B cell (primary cell): ENCODE measurements around the gene PTGES2. TPM values are rescaled to one million over a fixed set of nuclear protein-coding genes. Genes with fewer than 3 reads are reported as not detected.

Experiments
- ATAC-seq: fragments of 200-7000 bp; cut with Tn5 transposase; one replicate; pipeline ENCODE4 v1.10.0; 2021; ENCODE audit warnings: low read depth, mild to moderate bottlenecking, moderate number of reproducible peaks, moderate library complexity
- CTCF ChIA-PET: fragments of 350-600 bp; sonication (Branson Sonifier 250); formaldehyde crosslinking; loops from one replicate; lab custom pipeline; 2021; ENCODE audit warnings: antibody characterized with exemption, inconsistent platforms; lab: Charles Lee
- POLR2A ChIA-PET: fragments of 350-600 bp; sonication (Branson Sonifier 250); formaldehyde crosslinking; loops from one replicate; lab custom pipeline; 2021; ENCODE audit warnings: antibody characterized with exemption; lab: Charles Lee
- DNase-seq: peaks from one replicate; pipeline ENCODE4 v3.0.0; 2013
- H2AFZ ChIP-seq: 2 replicates; pipeline ENCODE4 v1.6.1; 2012; ENCODE audit warnings: mild to moderate bottlenecking, low read depth, low read length; ENCODE audit not compliant: insufficient read depth, poor library complexity, severe bottlenecking
- H3K27ac ChIP-seq, 2 donors: 1 replicate in 1 of 2; 2 replicates in 1 of 2; pipeline ENCODE4 v1.5.1; 2012 to 2013; ENCODE audit warnings: low read length in 2 of 2, mild to moderate bottlenecking in 2 of 2, moderate library complexity in 1 of 2
- H3K27me3 ChIP-seq, 4 experiments: fragments of 200-600 bp in 1 of 4; sonication (generic) in 1 of 4; replicated peaks in 1 of 4; 1 replicate in 2 of 4; 2 replicates in 2 of 4; pipeline versions ENCODE4 v1.6.1 to v1.7.0; 2013 to 2016; ENCODE audit warnings: low read length in 3 of 4, mild to moderate bottlenecking in 2 of 4, mixed read lengths in 1 of 4, moderate library complexity in 1 of 4; ENCODE audit not compliant: insufficient read depth in 4 of 4, control insufficient read depth in 3 of 4; ENCODE audit errors: control extremely low read depth in 1 of 4
- H3K36me3 ChIP-seq, 2 experiments: replicated peaks in 1 of 2; 1 replicate in 1 of 2; 2 replicates in 1 of 2; pipeline versions ENCODE4 v1.6.1 to v1.7.1; 2013; ENCODE audit warnings: low read length in 1 of 2; ENCODE audit not compliant: insufficient read depth in 2 of 2, control insufficient read depth in 1 of 2; ENCODE audit errors: control extremely low read depth in 1 of 2, extremely low read depth in 1 of 2
- H3K4me1 ChIP-seq, 2 donors: fragments of 200-600 bp in 1 of 2; sonication (generic) in 1 of 2; 1 replicate in 1 of 2; 2 replicates in 1 of 2; pipeline versions ENCODE4 v1.5.1 to v1.6.1; 2013 to 2017; ENCODE audit warnings: low read length in 2 of 2; ENCODE audit not compliant: control insufficient read depth in 2 of 2, insufficient read depth in 2 of 2
- H3K4me2 ChIP-seq: replicated peaks from 2 replicates; pipeline ENCODE3; 2012; ENCODE audit warnings: mild to moderate bottlenecking, low read depth, low read length; ENCODE audit not compliant: poor library complexity, severe bottlenecking
- H3K4me3 ChIP-seq, 5 experiments: fragments of 200-600 bp in 1 of 5; sonication (generic) in 1 of 5; 1 replicate in 3 of 5; 2 replicates in 2 of 5; pipeline versions ENCODE4 v1.5.1 to v1.7.0; 2011 to 2016; ENCODE audit warnings: low read length in 4 of 5, mild to moderate bottlenecking in 4 of 5, low read depth in 2 of 5, control low read depth in 1 of 5, moderate library complexity in 1 of 5; ENCODE audit not compliant: insufficient read depth in 1 of 5; ENCODE audit errors: control extremely low read depth in 1 of 5, extremely low read depth in 1 of 5
- H3K79me2 ChIP-seq: fragments of 200-600 bp; sonication (generic); one replicate; pipeline ENCODE4 v1.6.0; 2016; ENCODE audit warnings: low read length; ENCODE audit not compliant: control insufficient read depth, insufficient read depth
- H3K9ac ChIP-seq: fragments of 200-600 bp; sonication (generic); 2 replicates; pipeline ENCODE4 v1.6.1; 2017; ENCODE audit warnings: mild to moderate bottlenecking, low read length, moderate library complexity
- H3K9me3 ChIP-seq, 3 donors: one replicate each; pipeline versions ENCODE4 v1.6.1 to v1.7.1; 2013; ENCODE audit warnings: low read length in 2 of 3; ENCODE audit not compliant: control insufficient read depth in 2 of 3, insufficient read depth in 1 of 3; ENCODE audit errors: control extremely low read depth in 1 of 3
- H4K20me1 ChIP-seq: 2 replicates; pipeline ENCODE4 v1.6.0; 2012; ENCODE audit warnings: mild to moderate bottlenecking, low read length; ENCODE audit not compliant: insufficient read depth, control insufficient read depth, poor library complexity, severe bottlenecking
- H3K27ac Mint-ChIP-seq: one replicate; pipeline ENCODE4 v1.8.0; 2021; ENCODE audit warnings: mixed read lengths
- H3K27me3 Mint-ChIP-seq: one replicate; pipeline ENCODE4 v1.8.0; 2021; ENCODE audit warnings: mixed read lengths
- H3K4me1 Mint-ChIP-seq: one replicate; pipeline ENCODE4 v1.8.0; 2021; ENCODE audit warnings: mixed read lengths
- H3K4me3 Mint-ChIP-seq: one replicate; pipeline ENCODE4 v1.8.0; 2021; ENCODE audit warnings: mixed read lengths
- H3K9me3 Mint-ChIP-seq: one replicate; pipeline ENCODE4 v1.8.0; 2022; ENCODE audit warnings: mixed read lengths; ENCODE audit not compliant: insufficient read depth
- CTCF ChIP-seq: fragments of 200-600 bp; IDR thresholded peaks from one replicate; pipeline ENCODE4 v1.8.0; 2022; ENCODE audit warnings: antibody characterized with exemption, mild to moderate bottlenecking
- EZH2 ChIP-seq: IDR thresholded peaks from 2 replicates; pipeline ENCODE4 v1.6.1; 2012; ENCODE audit warnings: borderline replicate concordance, low read depth, mild to moderate bottlenecking, moderate library complexity, low read length; ENCODE audit not compliant: insufficient read depth, poor library complexity, severe bottlenecking
- WGBS: methylation state at CpG from one replicate; pipeline ENCODE4 v1.1.5; 2013; ENCODE audit warnings: missing lambda C conversion rate; ENCODE audit not compliant: insufficient coverage; 5-methylcytosine and 5-hydroxymethylcytosine counted together
- intact Hi-C: fragments of 100-400 bp; cut with micrococcal nuclease; formaldehyde crosslinking; loops from one replicate; pipeline ENCODE4 v1.10.0; 2022
- polyA plus RNA-seq: library from polyadenylated mRNA; depleted of rRNA; stranded (reverse); fragments of >200 nt; gene quantifications from 2 replicates; pipeline ENCODE4 v1.2.3, GENCODE V29; 2012
- total RNA-seq, 2 donors: library from RNA; stranded (reverse); fragments of 120-200 nt in 1 of 2; gene quantifications; 1 replicate in 1 of 2; 2 replicates in 1 of 2; pipeline versions ENCODE4 v1.2.3 to v1.2.4, GENCODE V29; 2013 to 2022

The PTGES2 gene
- total and polyA plus RNA-seq, 2 donors (not counting 1 experiment from before 2014, with no cell fraction given) = 77.8 to 113 TPM

DNA sequence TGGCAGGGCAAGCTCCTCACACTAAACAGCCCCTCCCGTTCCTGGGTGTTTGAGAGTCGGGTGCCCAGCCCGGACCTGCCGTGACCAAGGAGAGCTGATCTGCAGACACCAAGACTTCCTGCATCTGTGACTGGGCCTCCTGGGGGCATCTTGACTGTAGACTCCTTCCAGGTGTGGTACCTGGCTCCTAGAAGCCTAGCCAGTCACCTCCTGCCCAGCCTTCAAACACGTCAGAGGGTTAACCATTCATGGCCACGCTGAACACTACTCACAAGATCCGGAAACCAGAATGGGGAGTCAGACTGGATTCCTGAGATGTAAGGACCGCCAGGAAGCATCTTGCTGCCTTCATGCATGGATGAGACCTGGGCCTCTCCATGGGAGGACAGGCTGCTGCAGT lies 18.0 kb upstream of the PTGES2 start:
- no peak for ATAC-seq
- Histone ChIP-seq H2AFZ (no peak overlapping the region), H3K4me1 (no peaks in the 10 kb centered on the region), H3K36me3 (no peaks in the 10 kb centered on the region), H3K9ac (no peak overlapping the region), H3K9me3 (no peaks in the 10 kb centered on the region), H3K4me3 (no peak overlapping the region), H3K4me2 (no peak overlapping the region), H3K27me3 (no peaks in the 10 kb centered on the region), H3K27ac (no peak overlapping the region), H4K20me1 (no peaks in the 10 kb centered on the region), H3K79me2 (no peaks in the 10 kb centered on the region)
- POLR2A ChIA-PET = no interaction called here
- H3K4me1 Mint-ChIP-seq = no peaks in the 10 kb centered on the region
- TF ChIP-seq CTCF (no peak), EZH2 (no peak)
- H3K27me3 Mint-ChIP-seq = peaks cover 13% of the 10 kb centered on the region
- CTCF ChIA-PET = no interaction called here
- H3K27ac Mint-ChIP-seq = no peak overlapping the region
- WGBS = 79% methylated on average over 8 of the region's 8 CpGs
- no peak for DNase-seq
- no peak overlapping the region for H3K4me3 Mint-ChIP-seq
- H3K9me3 Mint-ChIP-seq = no peaks in the 10 kb centered on the region
- intact Hi-C loops = no loop called here

- DNase-seq (no peak), ATAC-seq (no peak)
- no peaks in the 10 kb centered on the region for H3K36me3 ChIP-seq
- H3K4me2 ChIP-seq = no peak overlapping the region
- H3K27me3 Mint-ChIP-seq = peaks cover 10% of the 10 kb centered on the region
- ChIA-PET POLR2A (no interaction called here), CTCF (no interaction called here)
- H3K9me3 Mint-ChIP-seq = no peaks in the 10 kb centered on the region
- H3K27ac Mint-ChIP-seq = no peak overlapping the region
- intact Hi-C loops = no loop called here
- TF ChIP-seq CTCF (no peak), EZH2 (no peak)
- no peaks in the 10 kb centered on the region for H3K9me3 ChIP-seq
- no peaks in the 10 kb centered on the region for H4K20me1 ChIP-seq
- H3K9ac ChIP-seq = no peak overlapping the region
- H3K4me1 Mint-ChIP-seq = no peaks in the 10 kb centered on the region
- no peak overlapping the region for H3K4me3 ChIP-seq
- 93% methylated on average over 19 of the region's 22 CpGs for WGBS
- H2AFZ ChIP-seq = no peak overlapping the region
- no peaks in the 10 kb centered on the region for H3K27me3 ChIP-seq
- H3K4me3 Mint-ChIP-seq = no peak overlapping the region
- no peak overlapping the region for H3K27ac ChIP-seq
- peaks cover 0 to 2% of the 10 kb centered on the region in 2 donors for H3K4me1 ChIP-seq
- no peaks in the 10 kb centered on the region for H3K79me2 ChIP-seq
These were observed 17.0 kb upstream of the PTGES2 start for GRCh38 chr9:128144239-128145181.
